DMS114 treated with DMSO at 0.1 percent for 48 hours (cell line): ENCODE measurements around the gene SMIM5.
A peak's percentile ranks its signal among the peaks of the same experiment; 100 is the strongest.
"Not testable (repeated sequence)": the region's sequence is repeated elsewhere in the genome, so short reads cannot be mapped to it uniquely, and the experiment has no call there.

Experiments
- DNase-seq: peaks from one replicate; lab custom pipeline; 2025; ENCODE audit not compliant: unreplicated experiment; lab: John Stamatoyannopoulos, UW

Gene SMIM5

GRCh38 chr17:75624021-75624420 is 9.2 kb upstream of the SMIM5 start:
- DNase-seq: no peak

DNA sequence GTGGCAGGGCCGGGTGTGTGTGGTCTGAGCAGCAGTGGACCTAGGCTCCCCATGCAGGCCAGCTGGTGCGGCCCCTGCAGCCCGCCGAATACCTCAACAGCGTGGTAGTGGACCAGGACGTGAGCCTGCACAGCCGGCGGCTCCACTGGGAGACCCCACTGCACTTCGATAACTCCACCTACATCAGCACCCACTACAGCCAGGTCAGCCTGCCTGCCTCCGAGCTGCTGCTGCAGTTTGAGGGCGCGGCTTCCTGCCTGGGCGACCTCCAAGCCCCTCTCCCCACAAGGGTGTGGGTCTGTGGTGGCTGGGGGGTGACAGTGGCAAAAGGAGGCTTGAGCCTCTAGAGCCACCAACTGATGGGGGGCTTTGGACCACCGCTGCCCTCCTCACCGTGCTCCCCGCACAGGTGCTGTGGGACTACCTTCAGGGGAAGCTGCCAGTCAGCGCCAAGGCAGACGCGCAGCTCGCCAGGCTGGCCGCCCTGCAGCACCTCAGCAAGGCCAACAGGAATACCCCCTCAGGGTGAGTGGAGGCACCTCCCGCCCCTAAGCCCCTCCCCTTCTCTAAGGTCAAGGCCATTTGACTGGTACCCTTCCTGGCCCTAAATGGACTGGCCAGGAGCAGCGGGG is 8.4 kb upstream of the SMIM5 start:
- DNase-seq: no peak

GRCh38 chr17:75625813-75626486 is 7.3 kb upstream of the SMIM5 start:
- DNase-seq: no peak

DNA sequence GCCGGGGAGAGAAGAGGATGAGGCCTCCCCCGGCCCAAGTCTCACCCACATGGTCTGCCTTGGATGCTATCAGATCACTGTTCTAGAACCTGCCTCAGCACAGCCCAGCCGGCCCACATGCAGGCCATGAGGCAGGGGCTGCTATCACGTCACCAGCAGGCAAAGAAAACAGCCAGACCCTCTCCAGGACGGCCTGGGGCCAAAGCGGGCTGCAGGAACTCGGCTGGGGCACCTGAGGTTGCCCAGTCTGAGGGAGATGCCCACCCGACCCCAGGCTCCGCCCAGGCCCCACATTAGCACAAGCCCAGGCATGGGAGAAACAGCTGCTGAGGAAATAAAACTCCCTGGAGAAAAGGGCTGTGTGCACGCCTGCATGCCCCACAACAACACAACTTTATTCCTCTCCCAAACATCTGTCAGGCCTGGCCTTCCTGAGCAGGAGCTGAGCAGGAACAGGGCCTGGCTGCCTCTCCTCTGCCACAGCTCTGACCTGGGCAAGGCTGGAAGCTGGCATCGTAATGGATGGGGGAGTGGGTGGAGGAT is 6.7 kb upstream of the SMIM5 start:
- no peak for DNase-seq

GRCh38 chr17:75627094-75627493 is 6.1 kb upstream of the SMIM5 start:
- DNase-seq: no peak

DNA sequence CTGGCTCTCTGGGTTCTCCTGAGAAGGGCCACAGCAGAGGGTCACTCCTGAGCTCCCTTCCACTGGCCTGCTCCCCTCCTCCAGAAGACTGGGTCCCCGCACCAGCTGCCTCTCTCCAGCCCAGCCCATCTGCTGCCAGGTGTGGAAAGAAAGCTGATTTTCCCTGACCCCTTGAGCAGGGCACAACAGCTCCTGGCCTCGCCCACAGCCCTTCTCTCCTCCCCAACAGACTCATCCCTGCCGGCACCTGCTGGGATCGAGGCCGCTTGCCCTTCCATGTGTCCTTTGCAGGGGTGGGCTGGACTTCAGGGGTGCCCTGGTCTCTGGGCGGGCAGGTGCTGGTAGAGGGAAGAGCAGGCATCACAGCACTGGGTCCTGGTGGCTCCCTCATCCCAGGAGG is 4.8 kb upstream of the SMIM5 start:
- no peak for DNase-seq

GRCh38 chr17:75629157-75629556 is 4.1 kb upstream of the SMIM5 start:
- DNase-seq: no peak

DNA sequence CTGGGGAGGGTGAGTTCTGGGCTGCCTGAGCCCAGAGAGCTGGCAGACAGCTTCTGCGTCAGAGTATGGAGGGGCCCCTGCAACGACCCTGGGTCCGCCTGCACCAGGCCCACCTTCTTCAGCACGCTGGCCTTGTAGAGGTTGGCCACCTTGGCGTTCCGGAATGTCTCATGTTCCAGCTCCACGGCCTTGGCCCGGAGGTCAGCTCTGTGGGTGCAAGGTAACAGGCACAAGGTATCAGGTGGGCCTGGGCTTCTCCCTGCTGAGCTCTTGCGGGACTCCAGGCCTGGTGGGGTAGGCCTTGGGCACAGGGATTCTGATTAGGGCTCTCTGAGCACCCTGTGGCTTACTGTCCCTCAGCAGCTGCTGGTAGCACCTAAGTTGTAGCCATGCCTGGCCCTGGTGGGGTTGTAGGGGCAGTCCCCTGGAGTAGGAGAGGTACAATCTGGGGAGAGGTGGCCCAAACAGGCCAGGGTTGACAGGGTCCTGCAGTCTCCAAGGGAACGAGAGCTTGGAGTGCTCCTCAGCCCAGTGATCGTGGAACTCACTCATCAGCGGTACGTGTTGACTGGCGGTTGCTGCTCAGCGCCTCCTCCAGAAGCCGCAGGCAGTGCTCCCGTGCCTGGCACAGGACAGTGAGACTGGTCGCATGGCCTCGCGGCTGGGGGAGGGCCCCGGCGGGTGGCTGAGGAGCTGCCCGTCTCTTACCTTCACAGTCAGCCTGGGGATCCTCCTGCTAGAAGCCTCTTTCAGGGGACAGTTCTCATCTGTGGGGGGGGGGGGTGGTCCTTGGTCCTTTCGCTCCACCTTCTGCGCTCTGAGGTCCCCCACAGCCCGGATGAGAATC is 2.9 kb upstream of the SMIM5 start:
- DNase-seq: no peak

GRCh38 chr17:75631353-75631752 is 1.9 kb upstream of the SMIM5 start:
- no peak for DNase-seq

DNA sequence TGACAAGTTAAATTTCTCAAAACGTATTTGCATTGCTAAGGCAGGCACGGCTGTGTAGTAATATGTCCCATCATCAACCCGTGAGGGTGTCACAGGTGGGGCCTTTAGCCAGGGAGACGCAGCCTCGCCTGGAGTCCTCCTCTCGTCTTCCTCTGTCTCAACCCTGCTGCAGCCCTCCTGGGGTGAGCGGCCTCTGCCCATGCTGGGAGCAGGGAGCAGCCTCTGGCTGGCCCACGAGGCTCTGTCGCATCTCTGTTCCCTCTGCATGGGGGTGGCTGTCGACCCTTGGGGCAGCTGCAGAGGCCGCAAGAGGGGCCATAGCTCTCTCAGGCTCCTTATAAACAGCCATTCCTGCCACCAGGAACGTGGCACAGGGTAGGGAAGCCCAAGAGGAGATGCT is 806 bp upstream of the SMIM5 start:
- DNase-seq: no peak

GRCh38 chr17:75633486-75634375 is 497 bp downstream of the SMIM5 start:
- peak; percentile 57 for DNase-seq

- no peak for DNase-seq
Measured at GRCh38 chr17:75634376-75634740, 1.1 kb downstream of the SMIM5 start.

- no peak for DNase-seq
Measured at GRCh38 chr17:75634754-75635609, 1.7 kb downstream of the SMIM5 start.

GRCh38 chr17:75635610-75636202 is 2.5 kb downstream of the SMIM5 start:
- DNase-seq: no peak

GRCh38 chr17:75636381-75637142 is 3.3 kb downstream of the SMIM5 start:
- DNase-seq: no peak

- DNase-seq: no peak
Measured at GRCh38 chr17:75637143-75637538, 3.9 kb downstream of the SMIM5 start.

DNA sequence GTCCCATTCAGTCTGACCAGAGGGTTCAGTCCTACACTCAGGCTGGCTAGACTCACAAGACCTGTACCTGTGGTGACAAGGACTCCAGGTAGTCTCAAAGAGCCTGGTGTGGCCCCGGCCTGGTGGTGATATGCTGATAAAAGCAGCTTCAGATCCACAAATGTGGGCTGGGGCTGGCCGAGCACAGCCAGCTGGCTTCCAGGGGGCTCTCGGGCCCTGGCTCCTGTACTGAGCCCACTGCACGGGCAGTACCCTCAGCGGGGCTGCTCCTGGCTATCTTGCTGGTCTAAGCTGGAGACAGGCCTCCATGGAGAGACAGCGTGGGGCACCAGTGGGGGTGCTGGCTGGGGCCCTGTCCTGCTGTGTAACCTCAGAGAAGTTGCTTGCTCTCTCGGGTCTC is 4.3 kb downstream of the SMIM5 start:
- DNase-seq: no peak

- DNase-seq: not testable (repeated sequence)
Measured at GRCh38 chr17:75638039-75638438, 4.8 kb downstream of the SMIM5 start.

DNA sequence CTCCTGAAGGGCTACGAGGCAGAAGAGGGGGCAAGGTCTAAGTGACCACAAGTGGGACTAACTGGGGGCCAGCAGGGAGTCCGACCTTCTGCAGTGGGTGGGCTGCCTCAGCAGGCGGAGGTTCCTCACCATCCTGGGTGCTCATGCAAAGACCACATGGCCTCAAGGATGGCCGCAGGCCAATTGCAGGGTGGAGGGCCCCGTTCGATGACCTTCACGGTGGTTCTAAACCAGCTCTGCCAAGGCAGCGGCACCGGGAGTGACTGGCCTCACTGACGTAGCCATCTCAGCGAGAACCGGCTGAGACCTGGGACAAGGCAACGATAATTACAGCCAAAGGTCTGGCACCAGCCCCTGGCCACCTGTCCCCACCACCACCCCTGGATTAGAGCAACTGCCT is 5.7 kb downstream of the SMIM5 start:
- no peak for DNase-seq
